Stimulated activated CD8-positive, alpha-beta memory T cell treated with anti-CD3 and anti-CD28 coated beads, Interleukin-4, amount 100 ng/mL, for 4 hours (primary cell): ENCODE results near the gene G6PC3.
"Not testable (repeated sequence)": the region's sequence is repeated elsewhere in the genome, so short reads cannot be mapped to it uniquely, and the experiment has no call there.

Experiments
- DNase-seq, 2 donors: peaks; one replicate each; pipeline ENCODE4 v3.0.0-alpha.2; 2020; ENCODE audit warnings: low read depth in 2 of 2, low spot score in 1 of 2

The G6PC3 gene

GRCh38 chr17:44070455-44071197 is at the start of gene G6PC3:
Gene G6PC3, plus strand, starts transcription at chr17:44070735. Its CDS starts 231 bp downstream, at chr17:44070966.
- peak; percentile 37 to 65 for DNase-seq

DNA sequence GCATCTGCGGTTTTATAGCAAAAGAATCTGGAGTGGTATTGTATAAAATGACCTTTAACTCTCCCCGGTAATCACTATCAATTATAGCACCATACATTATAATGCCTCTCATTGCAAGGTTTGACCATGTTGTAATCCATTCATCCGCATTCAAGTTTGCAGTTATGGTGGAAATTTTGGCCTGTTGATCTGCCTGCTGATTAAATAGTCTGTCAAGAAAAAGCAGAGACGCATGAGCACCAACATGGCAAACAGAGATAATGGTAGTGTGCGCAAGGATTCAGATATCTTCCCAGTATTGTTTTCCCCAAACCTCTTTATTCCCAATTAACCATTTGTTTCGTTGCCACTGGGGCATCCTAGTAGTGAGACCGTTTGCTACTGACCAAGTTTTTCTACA is 49.3 kb upstream of the G6PC3 start:
- DNase-seq = not testable (repeated sequence)

DNA sequence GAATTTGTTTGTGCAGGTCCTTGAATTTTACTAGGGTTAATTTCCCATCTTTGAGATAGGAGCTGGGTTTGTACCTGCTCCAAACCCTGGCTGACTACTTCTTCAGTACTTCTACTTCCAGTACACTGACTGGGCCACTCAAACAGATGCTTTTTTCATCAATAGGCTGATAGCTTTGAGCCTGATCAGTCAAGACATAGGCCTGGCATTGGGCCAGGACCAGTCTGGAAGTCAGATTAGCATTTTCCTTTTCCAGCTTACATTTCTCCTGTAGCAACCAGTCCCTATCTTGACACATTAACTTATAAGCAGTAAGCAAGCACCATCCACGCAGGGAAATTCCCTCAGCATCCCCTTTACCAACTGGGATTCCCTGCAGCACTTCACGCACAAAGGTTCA is 48.3 kb upstream of the G6PC3 start:
- no peak for DNase-seq

DNA sequence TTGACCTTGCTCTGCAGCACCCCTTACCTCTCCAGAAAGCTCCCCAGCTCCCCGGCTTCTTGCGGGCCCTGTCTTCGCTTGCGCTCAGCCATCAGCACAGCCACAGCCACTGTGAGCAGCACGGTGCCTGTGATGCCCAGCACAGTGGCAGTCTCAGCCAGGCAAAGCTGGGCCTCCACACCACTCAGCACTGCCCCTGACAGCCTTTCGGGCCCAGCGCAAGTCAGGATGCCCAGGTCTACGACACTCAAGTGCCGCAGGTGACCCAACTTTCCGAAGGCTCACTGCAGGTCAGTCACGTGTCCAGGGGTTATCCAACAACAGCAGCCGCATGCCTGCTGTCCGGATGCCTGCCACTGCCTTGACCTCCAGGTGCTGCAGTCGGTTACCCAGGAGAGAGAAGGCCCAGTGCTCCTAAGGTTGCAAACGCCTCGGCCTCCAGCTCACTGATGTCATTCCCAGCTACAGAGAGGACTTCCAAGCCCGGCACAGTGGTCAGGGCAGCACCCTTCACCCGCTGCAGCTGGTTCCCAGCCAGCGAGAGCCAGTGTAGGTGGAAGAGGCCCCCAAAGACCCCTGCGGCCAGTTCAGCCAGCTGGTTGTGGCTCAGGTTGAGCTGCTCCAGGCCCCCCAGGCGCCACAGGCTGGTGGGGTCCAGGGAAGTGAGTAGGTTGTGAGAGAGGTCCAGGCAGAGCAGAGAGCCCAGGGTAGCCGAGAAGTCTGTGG is 46.8 kb upstream of the G6PC3 start:
- DNase-seq = no peak

- no peak for DNase-seq
Measured at GRCh38 chr17:44024271-44024663, 46.3 kb upstream of the G6PC3 start.

- DNase-seq = no peak
Measured at GRCh38 chr17:44024853-44025252, 45.7 kb upstream of the G6PC3 start.

DNA sequence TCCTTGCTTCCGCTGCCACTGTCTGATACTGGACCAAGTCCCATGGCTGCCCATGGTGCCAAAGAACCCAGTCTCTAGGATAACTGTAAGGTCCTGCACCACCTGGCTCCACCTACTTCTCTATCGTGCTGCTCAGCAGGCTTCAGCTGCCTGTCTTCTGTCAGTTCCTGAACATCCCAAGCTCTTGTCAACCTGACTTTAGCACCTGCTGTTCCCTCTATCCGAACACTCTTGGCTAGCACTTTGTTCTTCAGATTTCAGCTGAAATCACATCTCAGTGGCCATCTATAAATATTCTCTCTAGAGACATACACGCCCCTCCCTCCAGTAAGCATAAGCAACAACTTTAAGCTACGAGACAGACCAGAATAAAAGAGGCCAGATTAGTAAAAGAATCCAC is 40.8 kb upstream of the G6PC3 start:
- no peak for DNase-seq

DNA sequence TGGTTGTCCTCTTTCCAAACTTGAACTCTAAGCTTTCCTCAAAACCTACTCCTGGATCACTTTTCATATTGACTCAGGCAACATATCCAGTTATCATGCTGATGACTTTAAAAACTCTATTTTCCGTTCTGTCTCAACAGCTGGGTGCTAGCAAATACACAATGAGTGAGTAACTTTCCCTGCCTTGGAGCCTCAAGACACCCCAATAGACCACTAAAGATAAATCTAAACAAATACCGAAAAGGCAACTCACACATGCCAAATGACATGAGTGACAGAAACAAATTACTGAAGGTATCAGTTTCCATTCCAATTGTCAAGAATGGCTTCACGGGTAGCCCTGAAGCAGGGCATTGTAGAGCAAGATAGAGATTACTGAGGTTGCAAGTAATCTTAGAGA is 40.1 kb upstream of the G6PC3 start:
- DNase-seq = no peak

DNA sequence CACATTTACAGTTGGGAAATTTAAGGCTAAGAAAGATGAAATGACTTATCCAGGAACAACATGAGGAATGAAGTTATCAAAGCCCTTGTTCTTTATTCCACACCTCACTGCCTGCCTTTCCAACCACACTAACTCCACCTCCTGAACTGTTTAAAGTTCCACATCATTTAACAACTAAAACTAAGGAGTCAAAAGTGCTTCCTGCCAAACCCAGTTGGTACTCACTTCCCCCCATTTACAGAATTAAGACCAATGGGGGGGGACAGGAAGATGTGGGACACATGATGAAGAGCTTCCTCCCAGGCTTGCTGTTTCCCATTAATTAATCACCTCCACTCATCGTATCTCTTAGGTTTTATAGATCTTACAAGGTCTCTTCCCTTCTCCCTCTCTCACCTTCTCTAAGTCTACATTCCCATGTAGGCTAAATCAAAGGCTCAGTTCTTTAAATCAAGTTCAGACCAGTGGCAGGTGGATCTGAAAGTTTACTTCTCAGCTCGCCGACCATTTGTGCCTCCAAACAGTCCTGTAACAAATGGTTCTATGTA is 36.6 kb upstream of the G6PC3 start:
- no peak for DNase-seq

- DNase-seq = not testable (repeated sequence)
Measured at GRCh38 chr17:44034688-44035087, 35.8 kb upstream of the G6PC3 start.

DNA sequence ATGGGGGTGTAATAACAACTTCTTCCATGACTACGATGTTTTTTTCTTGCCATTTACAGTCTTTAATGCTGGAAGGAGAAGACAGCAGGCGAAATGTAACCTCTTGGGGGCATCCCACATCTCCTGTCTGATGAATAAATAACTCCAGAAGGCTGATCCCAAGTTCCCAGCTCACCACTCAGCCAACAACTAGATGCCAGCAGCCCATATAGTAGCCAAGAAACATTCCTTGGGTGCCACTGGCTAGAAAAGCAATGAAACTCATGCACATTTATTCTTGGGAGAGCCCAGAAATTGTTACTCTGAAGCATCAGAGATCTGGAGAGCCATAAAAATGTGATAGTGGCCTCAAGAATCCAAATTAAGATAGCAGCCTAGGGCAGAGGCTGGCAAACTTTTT is 33.1 kb upstream of the G6PC3 start:
- no peak for DNase-seq

DNA sequence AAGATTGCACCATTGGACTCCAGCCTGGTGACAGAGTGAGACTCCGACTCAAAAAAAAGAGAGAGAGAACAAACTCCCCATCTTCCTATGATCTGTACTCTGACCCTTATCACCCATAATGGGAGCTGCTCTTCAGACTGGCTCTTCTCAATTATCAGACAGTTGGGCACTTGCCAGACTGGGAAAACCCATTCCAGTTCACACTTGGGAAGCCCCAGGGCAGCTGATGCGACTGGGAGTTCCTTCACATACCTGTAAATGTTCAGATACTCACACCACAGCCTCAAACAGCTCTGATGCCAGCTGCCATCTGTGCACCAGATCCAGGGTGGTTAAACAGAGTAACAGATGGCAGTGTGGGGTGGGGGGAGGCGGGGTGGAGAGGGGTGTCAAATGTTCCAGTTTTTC is 31.9 kb upstream of the G6PC3 start:
- no peak for DNase-seq

DNA sequence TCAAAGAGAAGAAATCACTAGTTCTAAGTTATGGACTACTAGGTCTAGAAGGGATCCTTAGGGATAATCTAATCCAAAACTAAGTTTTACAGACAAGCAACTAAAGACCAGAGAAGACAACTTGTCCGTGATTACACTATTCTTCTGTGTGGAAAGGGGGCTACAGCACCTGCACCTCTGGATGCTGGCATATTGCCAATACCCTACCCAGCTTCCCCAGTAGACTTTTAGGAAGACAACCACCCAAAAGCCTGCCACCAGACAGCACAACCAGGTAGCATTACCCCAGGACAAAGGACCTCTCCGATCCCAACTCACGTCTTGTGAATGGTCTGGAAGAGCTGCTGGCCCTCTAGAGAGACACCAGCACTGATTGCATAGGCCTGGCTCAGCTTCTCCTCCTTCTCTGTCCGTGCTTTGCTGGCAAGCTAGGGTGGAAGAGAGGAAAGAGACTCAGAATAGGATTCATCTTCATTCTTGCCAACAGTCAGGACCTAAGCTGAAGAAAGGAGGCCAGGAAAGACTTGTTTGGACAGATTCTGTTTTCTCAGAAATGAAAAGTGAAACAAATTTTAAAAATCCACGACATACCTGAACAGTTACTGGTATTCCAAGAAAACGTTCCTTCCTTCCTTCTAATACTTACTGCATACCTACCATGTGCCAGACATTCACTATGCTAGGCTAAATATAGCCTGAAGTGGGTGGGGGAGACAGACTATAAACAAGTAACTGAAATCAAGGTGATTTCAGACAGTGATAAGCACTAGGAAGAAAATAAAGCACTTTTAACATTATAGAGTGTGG is 30.5 kb upstream of the G6PC3 start:
- no peak for DNase-seq

GRCh38 chr17:44043272-44043696 is 27.3 kb upstream of the G6PC3 start:
- no peak for DNase-seq

DNA sequence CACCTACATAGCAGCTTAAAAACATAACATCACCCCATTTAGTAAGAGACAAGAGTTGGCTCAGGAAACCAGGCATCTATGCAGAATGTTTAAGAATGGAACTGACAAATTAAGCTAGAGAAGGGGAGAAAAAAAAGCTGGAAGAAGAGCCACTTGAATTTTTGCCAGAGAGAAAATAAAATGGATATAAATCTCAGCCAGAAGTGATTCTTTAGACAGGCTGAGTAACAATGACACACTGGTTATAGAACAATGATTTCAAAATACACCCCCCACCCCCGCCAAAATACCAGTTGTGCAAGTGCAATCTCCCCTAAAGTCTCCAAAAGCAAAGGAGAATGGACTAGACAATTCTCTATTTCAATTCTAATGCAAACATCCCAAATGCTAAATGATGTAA is 26.5 kb upstream of the G6PC3 start:
- no peak for DNase-seq

GRCh38 chr17:44045486-44045885 is 25.0 kb upstream of the G6PC3 start:
- DNase-seq = no peak

- not testable (repeated sequence) for DNase-seq
Measured at GRCh38 chr17:44046893-44047292, 23.6 kb upstream of the G6PC3 start.

- no peak for DNase-seq
Measured at GRCh38 chr17:44049294-44050060, 21.1 kb upstream of the G6PC3 start.

GRCh38 chr17:44053125-44053872 is 17.2 kb upstream of the G6PC3 start:
- DNase-seq = no peak
